ENCODE measurements around the gene PTCH2.
"Not testable (repeated sequence)": the region's sequence is repeated elsewhere in the genome, so short reads cannot be mapped to it uniquely, and the experiment has no call there.

The PTCH2 gene

GRCh38 chr1:44803062-44803311, 40.1 kb downstream of the PTCH2 start:
- no peak for DNase-seq (ENCODE audit: low read depth in 2 of 3, low spot score in 1 of 3)

DNA sequence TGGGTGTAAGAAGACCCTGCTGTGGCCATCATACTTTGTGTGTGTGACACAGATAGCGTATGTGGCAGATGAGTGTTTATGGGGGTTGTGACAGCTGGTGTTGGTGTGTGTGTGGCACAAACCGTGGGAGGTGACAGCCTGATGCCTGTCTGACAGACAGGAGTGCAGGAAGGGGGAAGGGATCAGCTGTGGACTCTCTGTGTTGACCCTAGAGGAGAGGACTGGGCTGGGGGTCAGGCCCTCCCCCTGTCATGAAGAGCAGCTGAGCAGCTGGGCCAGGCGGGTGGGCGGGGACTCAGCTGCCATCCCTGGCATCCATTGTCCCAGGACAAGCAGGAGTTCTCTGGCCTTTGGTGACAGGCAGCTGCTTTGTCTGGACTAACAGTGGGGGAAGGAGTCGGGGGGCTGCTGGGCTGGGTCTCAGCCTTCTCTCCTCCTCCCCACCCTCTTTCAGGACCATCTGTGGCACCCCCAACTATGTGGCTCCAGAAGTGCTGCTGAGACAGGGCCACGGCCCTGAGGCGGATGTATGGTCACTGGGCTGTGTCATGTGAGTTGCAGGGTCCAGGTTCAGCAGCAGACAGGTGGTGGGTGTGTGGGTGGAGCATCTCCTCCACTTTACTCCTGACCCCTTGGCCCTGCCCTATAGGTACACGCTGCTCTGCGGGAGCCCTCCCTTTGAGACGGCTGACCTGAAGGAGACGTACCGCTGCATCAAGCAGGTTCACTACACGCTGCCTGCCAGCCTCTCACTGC, 40.6 kb downstream of the PTCH2 start:
- DNase-seq (ENCODE audit: low read depth in 2 of 3, low spot score in 1 of 3), result no peak

GRCh38 chr1:44801491-44802305, 41.4 kb downstream of the PTCH2 start:
- no peak for DNase-seq (ENCODE audit: low read depth in 2 of 3, low spot score in 1 of 3)

DNA sequence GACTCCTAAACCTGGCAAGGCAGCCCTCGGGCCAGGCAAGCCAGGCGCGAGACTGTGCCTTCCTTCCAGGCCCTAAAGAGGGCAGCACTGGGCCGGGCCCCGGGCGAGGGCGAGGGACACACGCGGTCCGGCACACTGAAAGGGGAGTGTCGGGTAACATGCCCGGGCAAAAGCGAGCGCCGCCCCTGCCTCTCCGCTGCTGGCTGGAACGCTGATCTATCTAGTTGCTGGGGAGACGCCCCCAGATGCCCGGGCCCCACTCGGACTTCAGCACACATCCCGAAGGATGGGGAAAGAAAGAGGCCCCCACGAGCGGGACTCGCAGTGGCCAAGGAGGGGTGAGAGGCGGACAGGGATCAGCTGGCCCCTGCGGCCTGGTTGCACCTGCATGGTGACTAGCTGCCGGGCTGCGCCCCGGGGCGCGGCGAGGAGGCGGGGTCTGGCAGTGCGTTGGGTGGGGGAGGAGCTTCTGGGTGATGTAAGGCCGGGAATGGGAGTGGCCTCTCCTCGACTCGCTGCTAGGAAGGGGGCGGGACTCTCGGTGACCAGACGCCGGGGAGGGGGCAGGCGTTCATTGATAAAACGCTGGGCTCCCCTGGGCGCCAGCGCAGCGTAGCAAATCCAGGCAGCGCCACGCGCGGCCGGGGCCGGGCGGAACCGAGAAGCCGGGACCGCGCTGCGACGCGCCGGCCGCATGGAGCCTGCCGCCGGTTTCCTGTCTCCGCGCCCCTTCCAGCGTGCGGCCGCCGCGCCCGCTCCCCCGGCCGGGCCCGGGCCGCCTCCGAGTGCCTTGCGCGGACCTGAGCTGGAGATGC, 43.1 kb downstream of the PTCH2 start, which contains the start of gene PLK3:
TSS of gene PLK3 (plus strand) at position 608 of the 815 bp plus-strand sequence. CDS start at position 695, 87 bp downstream.
- DNase-seq (ENCODE audit: low read depth in 2 of 3, low spot score in 1 of 3), result peak; percentile 97 to 98 (median 98)

GRCh38 chr1:44798481-44799365, 44.3 kb downstream of the PTCH2 start:
- DNase-seq (ENCODE audit: low read depth in 2 of 3, low spot score in 1 of 3), result no peak

DNA sequence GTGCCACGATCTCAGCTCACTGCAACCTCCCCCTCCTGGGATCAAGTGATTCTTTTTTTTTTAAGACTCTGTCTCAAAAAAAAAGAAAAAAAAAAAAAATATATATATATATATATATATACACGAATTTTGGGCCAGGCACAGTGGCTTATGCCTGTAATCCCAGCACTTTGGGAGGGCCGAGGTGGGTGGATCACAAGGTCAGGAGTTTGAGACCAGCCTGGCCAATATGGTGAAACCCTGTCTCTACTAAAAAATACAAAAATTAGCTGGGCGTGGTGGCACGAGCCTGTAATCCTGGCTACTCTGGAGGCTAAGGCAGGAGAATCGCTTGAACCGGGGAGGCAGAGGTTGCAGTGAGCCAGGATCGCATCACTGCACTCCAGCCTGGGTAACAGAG, 45.2 kb downstream of the PTCH2 start:
- not testable (repeated sequence) for DNase-seq (ENCODE audit: low read depth in 2 of 3, low spot score in 1 of 3)

DNA sequence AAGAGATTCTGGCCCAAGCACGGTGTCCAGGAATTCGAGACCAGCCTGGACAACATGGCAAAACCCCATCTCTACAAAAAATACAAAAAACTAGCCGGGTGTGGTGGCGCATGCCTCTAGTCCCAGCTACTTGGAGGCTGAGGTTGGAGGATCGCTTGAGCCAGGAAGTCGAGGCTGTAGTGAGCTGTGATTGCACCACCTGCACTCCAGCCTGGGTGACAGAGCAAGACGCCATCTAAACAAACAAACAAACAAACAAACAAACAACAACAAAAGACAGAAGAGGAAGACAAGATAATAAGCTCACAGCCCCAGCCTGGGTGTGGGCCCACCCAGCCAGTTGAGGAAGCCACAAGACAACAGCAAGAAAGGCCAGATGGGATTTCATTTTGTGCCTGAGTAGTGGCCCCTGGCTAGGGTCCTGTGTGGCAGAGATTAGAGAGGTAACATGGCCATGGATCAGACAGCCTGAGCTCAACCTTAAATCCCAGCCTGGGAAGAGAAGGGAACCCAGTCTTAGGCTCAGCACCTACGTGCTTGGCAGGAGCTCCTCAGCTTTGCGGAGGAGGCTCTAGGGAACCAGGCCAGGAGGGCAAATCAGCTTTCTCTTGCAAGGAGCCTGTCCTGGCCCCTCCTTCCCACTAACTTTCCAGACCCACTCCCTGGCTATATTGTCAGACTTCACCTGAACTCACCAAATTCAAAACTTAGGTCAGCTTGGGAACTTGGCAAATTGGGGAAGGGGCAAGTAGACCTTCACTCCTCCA, 50.1 kb downstream of the PTCH2 start:
- no peak for DNase-seq (ENCODE audit: low read depth in 2 of 3, low spot score in 1 of 3)

GRCh38 chr1:44790968-44791801, 51.9 kb downstream of the PTCH2 start:
- no peak for DNase-seq (ENCODE audit: low read depth in 2 of 3, low spot score in 1 of 3)

- no peak for DNase-seq (ENCODE audit: low read depth in 2 of 3, low spot score in 1 of 3)
Measured at GRCh38 chr1:44788120-44788860, 54.8 kb downstream of the PTCH2 start, which contains the start of gene BEST4. Gene BEST4, minus strand, starts transcription at chr1:44788170. Its CDS starts 465 bp downstream, at chr1:44787705.

DNA sequence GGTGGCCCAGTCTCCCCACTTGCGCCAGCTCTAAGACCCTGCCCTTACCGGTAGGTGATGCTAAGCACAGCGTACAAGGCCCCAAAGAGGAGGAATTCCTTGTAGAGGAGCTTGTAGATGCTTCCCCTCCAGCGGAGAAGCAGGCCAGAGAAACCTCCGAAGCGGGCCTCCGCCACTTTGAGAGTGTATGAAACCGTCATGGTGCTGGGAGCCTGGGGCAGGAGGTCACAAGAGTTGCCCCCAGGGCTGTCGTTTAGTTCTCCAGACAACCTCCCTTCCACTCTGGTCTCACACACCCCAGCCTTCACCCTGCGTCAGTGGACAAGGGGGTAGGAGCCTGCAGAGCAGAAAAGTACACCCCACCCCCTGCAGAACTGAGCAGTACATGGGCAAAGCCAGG, 55.5 kb downstream of the PTCH2 start:
- DNase-seq (ENCODE audit: low read depth in 2 of 3, low spot score in 1 of 3), result no peak

DNA sequence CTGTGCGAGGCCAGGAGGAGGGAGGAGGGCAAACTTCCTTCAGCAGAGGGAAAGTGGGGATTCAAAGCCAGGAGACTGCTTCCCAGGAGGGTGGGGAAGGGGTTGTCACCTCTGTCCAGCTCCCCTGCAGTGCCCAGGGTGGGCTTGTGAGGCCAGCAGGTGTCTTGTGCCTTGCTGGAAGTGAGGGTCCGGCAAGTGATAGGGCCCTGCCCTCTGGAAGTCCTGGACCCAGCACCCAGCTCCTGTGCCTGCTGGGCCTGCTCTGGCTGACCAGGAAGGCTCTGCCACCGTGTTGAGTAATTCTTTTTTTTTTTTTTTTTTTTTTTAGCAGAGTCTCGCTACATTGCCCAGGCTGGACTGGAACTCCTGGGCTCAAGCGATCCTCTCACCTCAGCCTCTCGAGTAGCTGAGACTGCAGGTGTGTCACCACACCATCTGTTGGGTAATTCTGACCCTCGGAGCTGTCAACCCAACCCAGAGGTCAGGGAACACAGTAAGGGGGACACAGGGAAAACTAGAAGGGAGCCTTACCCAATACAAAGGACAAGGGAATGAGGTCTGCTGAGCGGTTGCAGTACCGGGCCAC, 56.1 kb downstream of the PTCH2 start:
- DNase-seq (ENCODE audit: low read depth in 2 of 3, low spot score in 1 of 3), result no peak

- DNase-seq (ENCODE audit: low read depth in 2 of 3, low spot score in 1 of 3), result peak; percentile 66 to 74 (median 72)
Measured at GRCh38 chr1:44786138-44786840, 56.8 kb downstream of the PTCH2 start.

GRCh38 chr1:44785501-44786137, 57.4 kb downstream of the PTCH2 start:
- DNase-seq (ENCODE audit: low read depth in 2 of 3, low spot score in 1 of 3), result no peak

GRCh38 chr1:44785029-44785380, 58.0 kb downstream of the PTCH2 start:
- DNase-seq (ENCODE audit: low read depth in 2 of 3, low spot score in 1 of 3), result no peak

DNA sequence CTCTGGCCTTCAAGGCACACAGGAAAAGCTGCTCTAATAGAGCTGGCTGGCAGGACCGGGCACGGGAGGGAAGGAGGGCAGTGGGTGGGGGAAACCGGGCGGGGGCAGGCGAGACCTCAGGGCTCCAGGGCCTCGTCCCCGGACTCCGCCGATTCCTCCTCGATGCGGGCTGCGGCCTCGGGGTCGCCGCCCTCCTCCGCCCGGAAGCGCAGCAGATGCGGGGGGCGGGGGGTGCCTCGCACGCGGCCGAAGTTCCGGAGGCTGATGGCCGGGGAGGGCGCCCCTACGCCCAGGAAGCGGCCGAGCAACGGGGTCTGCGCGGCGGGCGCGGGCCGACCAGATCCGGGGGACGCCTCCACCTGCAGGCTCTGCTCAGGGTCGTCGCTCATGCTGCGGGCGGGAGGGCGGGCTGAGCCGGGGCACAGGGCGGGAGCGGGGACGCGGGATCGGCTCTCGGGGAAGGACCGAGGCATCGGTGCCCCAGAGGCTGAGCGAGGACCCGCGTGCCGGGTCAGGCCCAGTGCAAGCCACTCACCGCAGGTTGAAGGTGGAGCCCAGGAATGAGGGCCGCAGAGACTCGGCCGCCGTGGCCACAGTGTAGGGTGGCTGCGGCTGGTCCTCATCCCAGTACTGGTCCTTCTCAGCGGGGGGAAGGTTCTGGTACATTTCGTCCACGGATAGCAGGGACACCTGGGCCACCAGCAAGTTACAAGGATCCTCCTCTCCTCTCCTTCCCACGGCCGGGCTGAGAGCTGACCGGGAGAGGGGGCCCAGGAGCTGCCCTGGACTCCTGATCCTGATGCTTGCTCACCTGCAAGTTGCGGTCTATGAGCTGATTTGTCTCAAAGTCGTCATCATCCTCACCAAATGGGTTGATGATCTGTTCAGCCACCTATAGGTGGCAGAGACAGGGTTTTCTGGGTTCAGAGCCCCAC, 58.7 kb downstream of the PTCH2 start:
- no peak for DNase-seq (ENCODE audit: low read depth in 2 of 3, low spot score in 1 of 3)

- no peak for DNase-seq (ENCODE audit: low read depth in 2 of 3, low spot score in 1 of 3)
Measured at GRCh38 chr1:44783697-44784093, 59.4 kb downstream of the PTCH2 start.
